Vagina (tissue), 2 donors: Measurements from ENCODE around the gene ARGLU1.

ENCODE experiments used
- POLR2A ChIP-seq, 2 donors: fragments of 450-650 bp; IDR thresholded peaks; one replicate each; pipeline ENCODE4 v1.6.1; 2017; ENCODE audit warnings: antibody characterized with exemption in 2 of 2, mild to moderate bottlenecking in 2 of 2, moderate library complexity in 2 of 2
- TF ChIP-seq, protein P1 (sequence below), 3 experiments: fragments of 450-650 bp in 2 of 3; fragments of 200-600 bp in 1 of 3; sonication (generic) in 1 of 3; IDR thresholded peaks; one replicate each; pipeline ENCODE4 v1.5.1; 2017 to 2019; ENCODE audit warnings: antibody characterized with exemption in 3 of 3, mild to moderate bottlenecking in 2 of 3, moderate library complexity in 2 of 3

DNA sequence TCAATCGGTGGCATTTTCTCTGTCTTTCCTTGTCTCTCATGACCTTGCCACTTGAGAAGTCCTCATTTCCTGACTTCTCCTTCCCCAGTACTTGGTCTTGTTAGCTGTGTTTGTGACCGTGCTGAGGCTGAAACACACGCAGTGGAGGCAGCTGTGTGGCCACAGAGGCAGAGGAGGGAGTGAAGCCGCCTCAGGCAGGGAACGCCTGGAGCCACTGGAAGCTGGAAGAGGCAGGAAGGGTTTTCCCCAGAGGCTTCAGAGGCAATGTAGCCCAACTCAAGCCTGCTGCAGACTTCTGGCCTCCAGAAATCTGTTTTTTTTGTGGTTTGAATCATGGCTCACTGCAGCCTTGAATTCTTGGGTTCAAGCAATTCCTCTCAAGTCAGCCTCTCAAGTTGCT lies 29.2 kb upstream of the ARGLU1 start:
- TF ChIP-seq POLR2A (IDR thresholded peaks at IDR 0.05) = no peak
- TF ChIP-seq, protein P1, sequence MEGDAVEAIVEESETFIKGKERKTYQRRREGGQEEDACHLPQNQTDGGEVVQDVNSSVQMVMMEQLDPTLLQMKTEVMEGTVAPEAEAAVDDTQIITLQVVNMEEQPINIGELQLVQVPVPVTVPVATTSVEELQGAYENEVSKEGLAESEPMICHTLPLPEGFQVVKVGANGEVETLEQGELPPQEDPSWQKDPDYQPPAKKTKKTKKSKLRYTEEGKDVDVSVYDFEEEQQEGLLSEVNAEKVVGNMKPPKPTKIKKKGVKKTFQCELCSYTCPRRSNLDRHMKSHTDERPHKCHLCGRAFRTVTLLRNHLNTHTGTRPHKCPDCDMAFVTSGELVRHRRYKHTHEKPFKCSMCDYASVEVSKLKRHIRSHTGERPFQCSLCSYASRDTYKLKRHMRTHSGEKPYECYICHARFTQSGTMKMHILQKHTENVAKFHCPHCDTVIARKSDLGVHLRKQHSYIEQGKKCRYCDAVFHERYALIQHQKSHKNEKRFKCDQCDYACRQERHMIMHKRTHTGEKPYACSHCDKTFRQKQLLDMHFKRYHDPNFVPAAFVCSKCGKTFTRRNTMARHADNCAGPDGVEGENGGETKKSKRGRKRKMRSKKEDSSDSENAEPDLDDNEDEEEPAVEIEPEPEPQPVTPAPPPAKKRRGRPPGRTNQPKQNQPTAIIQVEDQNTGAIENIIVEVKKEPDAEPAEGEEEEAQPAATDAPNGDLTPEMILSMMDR (IDR thresholded peaks at IDR 0.05) = no peak
